Measurements from ENCODE around the gene P3H3. TPM values are rescaled to one million over a fixed set of nuclear protein-coding genes. Genes with fewer than 3 reads are reported as not detected.

Gene P3H3
- total RNA-seq, 2 donors from 2014 or later, result 4.3 to 6.3 TPM

DNA sequence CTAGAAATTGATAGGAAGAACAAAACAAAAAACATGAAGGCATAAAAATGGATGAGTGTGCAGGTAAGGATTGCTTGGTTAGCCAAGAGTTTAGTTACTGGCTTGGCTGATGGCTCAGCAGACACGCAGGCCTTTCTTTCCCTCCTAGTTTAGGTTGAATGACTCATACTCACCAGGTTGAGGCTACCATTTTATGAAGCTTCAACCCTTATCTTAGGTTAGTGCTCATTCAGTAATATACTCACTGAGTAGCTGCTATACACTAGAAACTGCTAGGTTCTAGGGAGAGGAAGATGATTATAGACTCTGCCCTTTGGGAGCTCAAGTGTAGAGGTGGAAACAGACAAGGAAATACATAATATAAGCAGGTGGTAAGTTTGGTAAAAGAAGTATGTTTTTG, 6.0 kb downstream of the P3H3 start:
- intact Hi-C loops (cut with DNase I, micrococcal nuclease), result no loop called here
- DNase-seq (no peak), ATAC-seq (no peak)

DNA sequence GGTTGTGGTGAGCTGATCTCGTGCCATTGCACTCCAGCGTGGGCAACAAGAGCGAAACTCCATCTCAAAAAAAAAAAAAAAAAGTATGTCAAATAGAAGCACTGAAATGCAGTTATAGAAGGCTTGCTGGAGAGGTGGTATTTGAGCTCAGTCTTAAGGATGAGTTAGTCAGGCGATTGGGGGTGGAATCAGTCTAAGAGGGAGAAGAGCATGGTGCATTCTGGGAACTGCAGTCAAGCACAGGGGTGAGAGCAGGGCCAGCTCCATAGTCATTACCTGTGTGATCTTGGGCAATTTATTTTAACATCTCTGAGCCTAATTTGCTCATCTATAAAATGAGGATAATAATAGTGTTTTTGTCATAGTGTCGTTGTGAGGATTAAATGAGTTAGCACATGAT, 6.7 kb downstream of the P3H3 start:
- ATAC-seq, result no peak
- intact Hi-C loops (cut with DNase I, micrococcal nuclease), result no loop called here
- DNase-seq, result no peak

DNA sequence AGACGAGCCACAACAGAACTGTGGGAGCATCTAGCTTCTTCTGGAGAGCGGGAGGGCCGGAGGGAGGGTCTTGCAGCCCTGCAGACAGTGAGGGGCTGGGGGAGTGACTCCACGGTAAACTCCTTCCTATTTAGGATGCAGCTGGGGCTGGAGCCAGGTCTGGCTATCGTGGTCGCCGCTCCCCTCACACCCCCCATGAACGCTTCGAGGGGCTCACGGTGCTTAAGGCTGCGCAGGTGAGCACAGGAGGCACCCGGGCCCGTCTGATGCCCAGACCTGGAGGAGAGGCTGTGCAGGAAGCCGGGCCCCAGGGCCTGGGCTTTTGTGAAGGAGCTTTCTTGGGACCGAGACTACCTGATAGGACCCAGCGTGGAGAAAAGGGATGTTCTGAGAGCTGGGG, 8.6 kb downstream of the P3H3 start:
- ATAC-seq (no peak), DNase-seq (no peak)
- intact Hi-C loops (cut with DNase I, micrococcal nuclease), result no loop called here

GRCh38 chr12:6837370-6838060, 9.3 kb downstream of the P3H3 start:
- ATAC-seq (no peak), DNase-seq (no peak)
- intact Hi-C loops (cut with DNase I, micrococcal nuclease), result no loop called here

DNA sequence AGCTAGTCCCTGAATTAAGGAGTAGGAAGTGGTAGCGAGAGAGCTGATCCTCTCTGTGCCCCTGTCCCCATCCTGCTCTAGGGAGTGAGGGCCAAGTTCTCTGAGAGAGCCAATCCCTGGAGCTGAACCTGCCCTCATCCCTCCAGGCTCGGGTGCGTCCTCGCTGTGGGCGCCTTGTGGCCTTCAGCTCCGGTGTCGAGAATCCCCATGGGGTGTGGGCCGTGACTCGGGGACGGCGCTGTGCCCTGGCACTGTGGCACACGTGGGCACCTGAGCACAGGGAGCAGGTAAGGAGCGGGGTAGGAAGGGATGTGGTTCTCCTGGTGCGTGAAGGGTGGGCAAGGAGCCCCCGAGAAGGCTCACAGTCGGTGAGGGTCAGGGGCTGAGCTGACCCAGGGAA, 10.6 kb downstream of the P3H3 start:
- intact Hi-C loops (cut with DNase I, micrococcal nuclease), result no loop called here
- ATAC-seq (no peak), DNase-seq (no peak)

GRCh38 chr12:6839482-6840201, 11.4 kb downstream of the P3H3 start:
- ATAC-seq (peak; percentile 19), DNase-seq (peak; percentile 56 to 61)
- intact Hi-C loops (cut with DNase I, micrococcal nuclease), result no loop called here

DNA sequence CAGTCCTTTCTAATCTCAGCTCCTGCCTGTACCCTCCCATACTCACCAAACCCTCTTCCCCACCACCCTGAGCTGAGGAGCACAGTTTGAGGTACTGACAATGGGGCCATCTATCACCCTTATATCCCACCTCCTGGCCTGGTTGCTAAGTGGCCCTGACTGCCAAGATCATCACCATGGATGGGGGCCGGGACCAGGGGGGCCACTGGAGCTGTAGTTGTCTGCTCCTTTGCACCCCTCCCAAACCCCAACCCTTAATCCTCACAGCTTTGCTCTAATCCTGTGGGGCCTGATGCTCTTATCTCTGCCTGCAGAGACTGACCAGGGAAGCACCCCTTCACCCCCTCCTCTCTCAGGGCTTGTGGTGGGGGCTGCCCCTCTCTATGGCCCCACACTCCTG, 12.1 kb downstream of the P3H3 start:
- intact Hi-C loops (cut with DNase I, micrococcal nuclease), result no loop called here
- DNase-seq (no peak), ATAC-seq (no peak)

GRCh38 chr12:6840761-6841515, 12.7 kb downstream of the P3H3 start, which contains the start of gene GNB3:
TSS of gene GNB3 (plus strand) at chr12:6840925. CDS start at chr12:6841288, 363 bp downstream.
- no peak for DNase-seq
- ATAC-seq, result no peak
- intact Hi-C loops (cut with DNase I, micrococcal nuclease), result no loop called here

DNA sequence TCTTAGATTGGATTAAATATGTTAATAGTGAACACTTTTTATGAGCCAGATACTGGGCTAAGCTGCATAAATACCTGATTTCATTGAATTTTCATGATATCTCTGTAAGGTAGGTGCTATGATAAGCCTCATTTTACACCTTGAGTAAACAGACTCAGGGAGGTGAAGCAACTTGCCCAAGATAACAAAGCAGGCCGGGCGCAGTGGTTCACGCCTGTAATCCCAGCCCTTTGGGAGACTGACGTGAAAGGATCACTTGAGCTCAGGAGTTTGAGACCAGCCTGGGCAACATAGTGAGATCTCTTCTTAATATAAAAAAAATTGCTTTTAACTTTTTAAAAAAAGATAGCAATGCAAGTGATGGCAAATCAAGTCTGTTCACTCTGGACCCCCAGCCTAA, 13.9 kb downstream of the P3H3 start:
- DNase-seq (no peak), ATAC-seq (no peak)
- intact Hi-C loops (cut with DNase I, micrococcal nuclease), result no loop called here

GRCh38 chr12:6843118-6843902, 15.1 kb downstream of the P3H3 start:
- ATAC-seq, result peak; percentile 54
- intact Hi-C loops (cut with DNase I, micrococcal nuclease), result no loop called here
- no peak for DNase-seq

DNA sequence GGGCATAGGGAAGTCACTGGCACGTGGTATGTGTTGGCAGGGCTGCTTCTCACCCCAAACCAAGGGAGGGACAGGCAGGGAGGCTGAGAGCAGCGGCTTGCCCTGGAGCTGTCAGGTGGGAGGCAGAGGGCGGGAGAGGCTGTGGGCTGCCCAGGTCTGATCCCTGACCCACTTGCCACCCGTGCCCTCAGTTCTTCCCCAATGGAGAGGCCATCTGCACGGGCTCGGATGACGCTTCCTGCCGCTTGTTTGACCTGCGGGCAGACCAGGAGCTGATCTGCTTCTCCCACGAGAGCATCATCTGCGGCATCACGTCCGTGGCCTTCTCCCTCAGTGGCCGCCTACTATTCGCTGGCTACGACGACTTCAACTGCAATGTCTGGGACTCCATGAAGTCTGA, 17.2 kb downstream of the P3H3 start:
- intact Hi-C loops (cut with DNase I, micrococcal nuclease), result no loop called here

DNA sequence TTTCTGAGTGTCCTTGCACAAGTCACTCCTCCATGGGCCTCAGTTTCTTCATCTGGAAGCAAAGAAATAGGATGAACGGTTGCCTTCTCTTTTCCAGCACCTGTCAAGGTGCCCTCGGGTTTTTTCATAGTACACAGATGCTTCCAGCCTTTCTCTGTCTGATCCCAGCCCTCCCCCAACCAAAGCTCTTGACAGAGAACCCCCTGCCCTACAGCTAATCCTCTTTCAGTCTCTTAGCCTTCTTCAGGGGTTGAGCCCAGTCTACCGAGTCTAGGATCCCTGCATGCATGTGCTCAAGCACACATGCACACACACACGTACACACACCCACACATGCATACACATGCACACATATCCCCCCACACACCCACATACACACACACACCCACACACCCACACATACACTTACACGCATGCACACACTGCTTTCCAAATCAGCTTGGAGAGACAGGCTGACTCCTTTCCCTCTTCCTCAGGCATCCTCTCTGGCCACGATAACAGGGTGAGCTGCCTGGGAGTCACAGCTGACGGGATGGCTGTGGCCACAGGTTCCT, 18.2 kb downstream of the P3H3 start:
- no peak for ATAC-seq
- intact Hi-C loops (cut with DNase I, micrococcal nuclease), result no loop called here
- DNase-seq, result no peak

More for the DNA sequence above, 17.2 kb downstream of the P3H3 start:
- ATAC-seq, result no peak
- no peak for DNase-seq

GRCh38 chr12:6847676-6848075, 19.5 kb downstream of the P3H3 start:
- intact Hi-C loops (cut with DNase I, micrococcal nuclease), result no loop called here
- no peak for DNase-seq
- ATAC-seq, result no peak

DNA sequence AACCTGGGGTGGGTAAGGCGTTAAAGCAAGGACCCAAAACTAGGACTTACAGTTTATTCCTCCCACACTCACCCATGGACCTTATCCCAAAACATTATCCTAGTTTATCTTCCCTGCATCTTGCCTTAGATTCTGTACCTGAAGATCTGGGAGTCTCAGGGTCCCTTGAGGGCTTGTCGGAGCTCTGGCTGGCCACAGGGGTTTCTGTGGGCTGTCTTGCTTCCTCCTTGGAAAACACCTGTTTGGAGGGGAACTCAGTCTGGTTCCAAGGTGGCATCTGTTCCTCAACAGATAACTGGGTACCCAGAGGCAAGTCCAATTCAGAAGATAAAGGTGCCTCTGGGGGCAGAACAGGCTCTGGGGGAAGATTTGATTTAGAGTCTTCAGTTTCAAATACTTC, 21.2 kb downstream of the P3H3 start:
- no peak for ATAC-seq
- no peak for DNase-seq
- intact Hi-C loops (cut with DNase I, micrococcal nuclease), result no loop called here

DNA sequence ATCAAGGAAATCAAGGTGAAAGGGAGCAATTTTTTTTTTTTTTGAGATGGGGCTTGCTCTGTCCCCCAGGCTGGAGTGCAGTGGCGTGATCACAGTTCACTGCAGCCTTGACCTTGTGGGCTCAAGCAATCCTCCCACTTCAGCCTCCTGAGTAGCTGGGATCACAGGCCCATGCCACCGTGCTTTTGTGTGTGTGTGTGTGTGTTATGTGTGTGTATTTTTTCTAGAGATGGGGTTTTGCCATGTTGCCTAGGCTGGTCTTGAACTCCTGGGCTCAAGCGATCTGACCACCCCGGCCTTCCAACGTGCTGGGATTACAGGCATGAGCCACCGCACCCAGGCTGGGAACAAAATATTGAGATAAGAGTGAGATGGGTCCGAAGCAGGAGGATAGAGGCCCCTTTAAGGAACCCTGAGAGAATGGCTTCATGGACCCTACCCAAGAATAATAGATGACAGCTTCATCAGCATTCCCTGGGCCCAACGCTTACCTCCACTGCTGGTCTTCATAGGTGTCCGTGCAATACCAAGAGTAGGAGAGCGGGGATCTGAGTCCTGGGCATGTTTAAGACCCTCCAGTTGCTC, 21.9 kb downstream of the P3H3 start:
- no peak for DNase-seq
- intact Hi-C loops (cut with DNase I, micrococcal nuclease), result no loop called here
- no peak for ATAC-seq

- DNase-seq (no peak), ATAC-seq (peak; percentile 12)
- intact Hi-C loops (cut with DNase I, micrococcal nuclease), result no loop called here
Measured at GRCh38 chr12:6850796-6851152, 22.6 kb downstream of the P3H3 start.

DNA sequence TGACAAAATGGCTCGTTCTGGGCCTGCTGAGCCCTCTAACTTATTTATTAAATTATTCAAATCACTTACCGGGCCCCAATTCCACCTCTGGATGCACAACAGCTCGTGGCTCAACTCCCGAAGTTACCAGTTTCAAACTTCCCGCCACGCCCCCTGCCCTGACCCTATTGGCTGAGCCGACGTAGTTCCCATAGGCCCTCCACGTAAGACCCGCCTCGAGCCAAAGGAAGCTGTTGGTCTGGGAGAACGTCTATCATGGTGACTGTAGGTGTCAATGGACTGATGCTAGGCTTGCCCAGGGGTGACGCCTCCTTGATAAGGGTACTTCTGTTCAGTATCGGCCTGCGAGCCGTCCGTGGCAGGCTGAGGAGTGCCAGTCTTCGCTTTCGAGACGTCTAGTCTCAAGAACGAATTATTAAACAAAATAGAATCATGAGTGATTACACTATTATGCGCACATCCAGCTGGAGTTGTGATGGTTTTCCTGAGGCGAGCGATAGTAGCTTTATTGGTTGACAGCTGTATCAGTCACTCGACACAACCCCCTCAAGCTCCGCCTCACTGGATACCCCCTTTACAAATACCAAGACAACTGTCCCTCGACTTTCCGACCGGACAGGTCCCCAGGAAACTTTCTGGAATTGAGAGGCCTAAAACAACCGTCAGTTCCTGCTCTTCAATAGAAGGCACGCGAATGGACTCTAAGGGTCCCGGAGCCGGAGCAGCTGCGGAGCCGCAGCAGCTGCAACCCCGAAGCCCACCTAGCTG, 23.1 kb downstream of the P3H3 start, which contains the start of gene CDCA3:
CDCA3 (minus strand) TSS at position 134 of the 768 bp plus-strand sequence. CDS start 334 bp downstream, outside the sequence.
- ATAC-seq (peak; percentile 74), DNase-seq (peak; percentile 95 to 99)
- intact Hi-C loops (cut with DNase I, micrococcal nuclease), result no loop called here
